ENCODE measurements around the gene PRKAB2.

DNA sequence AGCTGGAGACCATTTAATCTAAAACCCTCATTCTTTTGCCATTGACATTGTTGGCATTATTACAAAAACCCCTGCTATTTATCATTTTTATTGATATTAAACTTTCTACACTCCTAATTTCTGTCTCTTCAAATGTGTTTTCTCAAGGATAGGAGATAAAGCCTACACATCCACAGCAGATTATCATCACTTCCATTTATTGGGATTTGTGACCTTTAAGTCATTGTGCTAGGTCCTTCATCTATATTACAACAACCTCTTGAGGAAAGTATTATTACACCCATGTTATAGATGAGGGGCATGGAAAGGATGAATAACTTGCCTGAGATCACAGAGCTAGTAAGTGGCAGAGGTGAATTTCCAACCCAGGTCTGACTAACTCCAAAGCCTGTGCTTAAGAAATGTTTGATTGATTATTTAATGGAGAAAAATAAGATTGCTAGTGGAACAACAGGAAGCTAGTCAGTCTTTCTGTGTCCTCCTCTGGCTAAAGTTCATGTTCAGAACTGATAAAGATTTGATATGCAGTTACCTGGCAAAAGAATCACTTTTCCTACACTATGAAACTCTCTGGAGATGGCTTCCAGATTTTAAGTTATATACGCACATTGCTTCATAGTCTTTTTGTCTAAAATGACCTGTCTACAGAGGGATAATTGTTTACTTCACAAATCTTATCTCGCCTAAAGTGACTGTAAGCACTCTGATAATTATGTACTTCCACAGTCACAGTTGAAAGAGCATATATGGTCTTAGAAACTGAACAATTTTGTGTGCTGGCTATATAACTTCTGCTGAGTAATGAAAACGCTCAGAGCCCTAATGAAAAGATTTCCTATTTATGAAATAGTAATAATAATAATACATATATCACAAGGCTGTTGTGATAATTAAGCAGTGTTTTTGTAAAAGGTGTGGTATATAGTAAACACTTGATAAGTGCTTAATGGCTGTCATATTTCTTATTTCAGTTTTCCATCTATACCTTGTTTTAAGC is 37.9 kb upstream of the PRKAB2 start:
- TF ChIP-seq, protein P1, sequence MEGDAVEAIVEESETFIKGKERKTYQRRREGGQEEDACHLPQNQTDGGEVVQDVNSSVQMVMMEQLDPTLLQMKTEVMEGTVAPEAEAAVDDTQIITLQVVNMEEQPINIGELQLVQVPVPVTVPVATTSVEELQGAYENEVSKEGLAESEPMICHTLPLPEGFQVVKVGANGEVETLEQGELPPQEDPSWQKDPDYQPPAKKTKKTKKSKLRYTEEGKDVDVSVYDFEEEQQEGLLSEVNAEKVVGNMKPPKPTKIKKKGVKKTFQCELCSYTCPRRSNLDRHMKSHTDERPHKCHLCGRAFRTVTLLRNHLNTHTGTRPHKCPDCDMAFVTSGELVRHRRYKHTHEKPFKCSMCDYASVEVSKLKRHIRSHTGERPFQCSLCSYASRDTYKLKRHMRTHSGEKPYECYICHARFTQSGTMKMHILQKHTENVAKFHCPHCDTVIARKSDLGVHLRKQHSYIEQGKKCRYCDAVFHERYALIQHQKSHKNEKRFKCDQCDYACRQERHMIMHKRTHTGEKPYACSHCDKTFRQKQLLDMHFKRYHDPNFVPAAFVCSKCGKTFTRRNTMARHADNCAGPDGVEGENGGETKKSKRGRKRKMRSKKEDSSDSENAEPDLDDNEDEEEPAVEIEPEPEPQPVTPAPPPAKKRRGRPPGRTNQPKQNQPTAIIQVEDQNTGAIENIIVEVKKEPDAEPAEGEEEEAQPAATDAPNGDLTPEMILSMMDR (conservative IDR thresholded peaks at IDR 0.05) = no peak
- no peak for TF ChIP-seq EZH2 (IDR thresholded peaks at IDR 0.05; ENCODE audit: low read depth)

Measured in PC-9 (cell line).